SK-N-SH treated with all-trans-retinoic acid at 6 μM for 48 hours (cell line): ENCODE measurements around the gene TSC2.

Source experiments
- ATAC-seq: fragments of 200-7000 bp; cut with Tn5 transposase; 3 replicates; pipeline ENCODE4 v1.9.1; 2020; ENCODE audit warnings: mild to moderate bottlenecking, moderate library complexity
- ARNTL ChIP-seq: fragments of 450-650 bp; formaldehyde crosslinking; IDR thresholded peaks from 2 replicates; pipeline ENCODE4 v1.5.0; 2020; ENCODE audit warnings: low read depth, mild to moderate bottlenecking, moderate library complexity, borderline replicate concordance
- BACH2 ChIP-seq: fragments of 250-450 bp; sonication (Bioruptor Pico); IDR thresholded peaks from 2 replicates; pipeline ENCODE4 v1.9.0; 2021; ENCODE audit warnings: mild to moderate bottlenecking, borderline replicate concordance
- CREB5 ChIP-seq: fragments of 250-450 bp; sonication (Bioruptor Pico); IDR thresholded peaks from 2 replicates; pipeline ENCODE4 v1.5.1; 2020; ENCODE audit warnings: low read depth, mild to moderate bottlenecking, moderate library complexity
- CSDC2 ChIP-seq: fragments of 250-450 bp; sonication (Bioruptor Pico); IDR thresholded peaks from 2 replicates; pipeline ENCODE4 v1.5.0; 2020; ENCODE audit warnings: mild to moderate bottlenecking, moderate library complexity
- CSRNP3 ChIP-seq: fragments of 250-450 bp; sonication (Bioruptor Pico); IDR thresholded peaks from 2 replicates; pipeline ENCODE4 v1.5.1; 2021; ENCODE audit warnings: mild to moderate bottlenecking, moderate library complexity
- ESRRG ChIP-seq: fragments of 250-450 bp; sonication (Bioruptor Pico); IDR thresholded peaks from 2 replicates; pipeline ENCODE4 v1.6.1; 2021; ENCODE audit warnings: mild to moderate bottlenecking
- GLIS3 ChIP-seq: fragments of 250-450 bp; sonication (Bioruptor Pico); IDR thresholded peaks from 2 replicates; pipeline ENCODE4 v1.5.0; 2020; ENCODE audit warnings: mild to moderate bottlenecking, moderate library complexity
- ISL1 ChIP-seq: fragments of 250-450 bp; sonication (Bioruptor Pico); IDR thresholded peaks from 2 replicates; pipeline ENCODE4 v2.1.2; 2022; ENCODE audit warnings: mild to moderate bottlenecking, moderate library complexity
- OSR1 ChIP-seq: fragments of 250-450 bp; sonication (Bioruptor Pico); IDR thresholded peaks from 2 replicates; pipeline ENCODE4 v1.8.0; 2022; ENCODE audit warnings: moderate library complexity, mild to moderate bottlenecking, inconsistent platforms
- PPARA ChIP-seq: fragments of 250-450 bp; sonication (Bioruptor Pico); IDR thresholded peaks from 2 replicates; pipeline ENCODE4 v1.5.0; 2020; ENCODE audit warnings: mild to moderate bottlenecking, borderline replicate concordance
- RARB ChIP-seq: fragments of 250-450 bp; sonication (Bioruptor Pico); IDR thresholded peaks from 2 replicates; pipeline ENCODE4 v1.8.0; 2021; ENCODE audit warnings: mild to moderate bottlenecking, moderate library complexity
- SNAI2 ChIP-seq: fragments of 250-450 bp; sonication (Bioruptor Pico); IDR thresholded peaks from 2 replicates; pipeline ENCODE4 v1.5.0; 2020; ENCODE audit warnings: mild to moderate bottlenecking, moderate library complexity
- TCF4 ChIP-seq: fragments of 250-450 bp; sonication (Bioruptor Pico); IDR thresholded peaks from 2 replicates; pipeline ENCODE4 v1.8.0; 2021; ENCODE audit warnings: mild to moderate bottlenecking, moderate library complexity, borderline replicate concordance
- TOX ChIP-seq: fragments of 250-450 bp; sonication (Bioruptor Pico); IDR thresholded peaks from 2 replicates; pipeline ENCODE4 v1.8.0; 2021; ENCODE audit warnings: mild to moderate bottlenecking, moderate library complexity, borderline replicate concordance
- ZC3H10 ChIP-seq: fragments of 250-450 bp; sonication (Bioruptor Pico); IDR thresholded peaks from 2 replicates; pipeline ENCODE4 v1.5.1; 2021; ENCODE audit warnings: mild to moderate bottlenecking, moderate library complexity
- ZFP3 ChIP-seq: fragments of 250-450 bp; sonication (Bioruptor Pico); IDR thresholded peaks from 2 replicates; pipeline ENCODE4 v1.5.0; 2020; ENCODE audit warnings: mild to moderate bottlenecking, moderate library complexity
- ZFP30 ChIP-seq: fragments of 450-650 bp; formaldehyde crosslinking; IDR thresholded peaks from 2 replicates; pipeline ENCODE4 v1.5.0; 2022; ENCODE audit warnings: mild to moderate bottlenecking, moderate library complexity
- ZNF565 ChIP-seq: fragments of 450-650 bp; formaldehyde crosslinking; conservative IDR thresholded peaks from 2 replicates; pipeline ENCODE4 v1.5.0; 2020; ENCODE audit warnings: low read depth, mild to moderate bottlenecking, moderate library complexity
- ZNF70 ChIP-seq: fragments of 450-650 bp; formaldehyde crosslinking; IDR thresholded peaks from 2 replicates; pipeline ENCODE4 v1.5.0; 2020; ENCODE audit warnings: mild to moderate bottlenecking, moderate library complexity
- ZNF8 ChIP-seq: fragments of 450-650 bp; formaldehyde crosslinking; IDR thresholded peaks from 2 replicates; pipeline ENCODE4 v1.5.0; 2020; ENCODE audit warnings: mild to moderate bottlenecking, moderate library complexity
- TF ChIP-seq, protein P1 (sequence below): fragments of 250-450 bp; sonication (Bioruptor Pico); IDR thresholded peaks from 2 replicates; pipeline ENCODE4 v1.8.0; 2021; ENCODE audit warnings: low read depth, mild to moderate bottlenecking, moderate library complexity, borderline replicate concordance

The TSC2 gene

GRCh38 chr16:2058420-2058819 is 10.6 kb downstream of the TSC2 start:
- no peak for ATAC-seq
- TF ChIP-seq ZFP30 (CRISPR knock-in tag) = no peak

GRCh38 chr16:2058872-2059271 is 11.1 kb downstream of the TSC2 start:
- TF ChIP-seq ISL1 (no peak), ZFP30 (CRISPR knock-in tag) (no peak), ARNTL (CRISPR knock-in tag) (no peak), ZNF8 (CRISPR knock-in tag) (no peak), GLIS3 (CRISPR knock-in tag) (no peak), ZC3H10 (CRISPR knock-in tag) (no peak), PPARA (CRISPR knock-in tag) (no peak), ZNF70 (CRISPR knock-in tag) (no peak)
- TF ChIP-seq, protein P1, sequence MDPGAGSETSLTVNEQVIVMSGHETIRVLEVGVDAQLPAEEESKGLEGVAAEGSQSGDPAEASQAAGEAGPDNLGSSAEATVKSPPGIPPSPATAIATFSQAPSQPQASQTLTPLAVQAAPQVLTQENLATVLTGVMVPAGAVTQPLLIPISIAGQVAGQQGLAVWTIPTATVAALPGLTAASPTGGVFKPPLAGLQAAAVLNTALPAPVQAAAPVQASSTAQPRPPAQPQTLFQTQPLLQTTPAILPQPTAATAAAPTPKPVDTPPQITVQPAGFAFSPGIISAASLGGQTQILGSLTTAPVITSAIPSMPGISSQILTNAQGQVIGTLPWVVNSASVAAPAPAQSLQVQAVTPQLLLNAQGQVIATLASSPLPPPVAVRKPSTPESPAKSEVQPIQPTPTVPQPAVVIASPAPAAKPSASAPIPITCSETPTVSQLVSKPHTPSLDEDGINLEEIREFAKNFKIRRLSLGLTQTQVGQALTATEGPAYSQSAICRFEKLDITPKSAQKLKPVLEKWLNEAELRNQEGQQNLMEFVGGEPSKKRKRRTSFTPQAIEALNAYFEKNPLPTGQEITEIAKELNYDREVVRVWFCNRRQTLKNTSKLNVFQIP (CRISPR knock-in tag) = no peak
- no peak for ATAC-seq

DNA sequence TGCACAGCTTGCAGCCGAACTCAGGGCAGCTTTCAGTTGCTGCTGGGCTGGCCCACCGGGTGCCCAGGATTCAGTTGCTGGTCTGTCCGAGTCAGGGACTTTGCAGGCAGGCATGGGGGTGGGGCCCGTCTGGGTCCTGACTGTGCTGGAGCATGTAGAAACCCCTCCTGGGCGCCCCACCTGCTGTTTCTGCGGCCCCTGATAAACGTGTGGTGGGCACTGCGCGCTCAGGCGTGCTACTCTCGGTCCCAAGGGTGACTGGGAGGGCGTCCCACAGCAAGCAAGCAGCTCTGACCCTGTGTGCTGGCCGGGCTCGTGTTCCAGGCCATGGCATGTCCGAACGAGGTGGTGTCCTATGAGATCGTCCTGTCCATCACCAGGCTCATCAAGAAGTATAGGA is 12.6 kb downstream of the TSC2 start:
- TF ChIP-seq BACH2 (CRISPR knock-in tag) = no peak
- no peak for TF ChIP-seq CSRNP3 (CRISPR knock-in tag)
- no peak for TF ChIP-seq ARNTL (CRISPR knock-in tag)
- no peak for TF ChIP-seq CSDC2 (CRISPR knock-in tag)
- no peak for TF ChIP-seq ZFP30 (CRISPR knock-in tag)
- TF ChIP-seq TCF4 (CRISPR knock-in tag) = no peak
- TF ChIP-seq ZC3H10 (CRISPR knock-in tag) = no peak
- TF ChIP-seq TOX = no peak
- no peak for TF ChIP-seq PPARA (CRISPR knock-in tag)
- no peak for TF ChIP-seq ESRRG
- no peak for ATAC-seq

DNA sequence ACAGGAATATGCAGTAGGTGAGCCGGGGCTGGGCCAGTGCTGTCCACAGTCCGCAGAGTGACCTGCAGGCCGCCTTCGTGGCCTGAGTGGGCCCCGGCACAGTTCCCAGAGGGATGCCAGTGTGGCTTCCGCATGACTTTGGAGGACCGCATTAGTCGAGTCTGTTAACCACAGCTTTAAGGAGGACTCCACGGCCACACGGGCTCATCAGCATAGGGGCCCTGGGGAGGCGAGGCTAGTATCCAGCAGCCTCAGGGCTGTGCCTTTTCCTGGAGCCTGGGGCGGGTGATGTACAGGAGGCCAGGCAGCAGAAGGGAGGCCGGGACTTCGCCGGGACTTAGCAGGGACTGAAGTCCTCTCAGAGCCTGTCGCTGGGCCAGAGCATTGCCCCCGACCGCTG is 13.2 kb downstream of the TSC2 start:
- ATAC-seq = no peak

DNA sequence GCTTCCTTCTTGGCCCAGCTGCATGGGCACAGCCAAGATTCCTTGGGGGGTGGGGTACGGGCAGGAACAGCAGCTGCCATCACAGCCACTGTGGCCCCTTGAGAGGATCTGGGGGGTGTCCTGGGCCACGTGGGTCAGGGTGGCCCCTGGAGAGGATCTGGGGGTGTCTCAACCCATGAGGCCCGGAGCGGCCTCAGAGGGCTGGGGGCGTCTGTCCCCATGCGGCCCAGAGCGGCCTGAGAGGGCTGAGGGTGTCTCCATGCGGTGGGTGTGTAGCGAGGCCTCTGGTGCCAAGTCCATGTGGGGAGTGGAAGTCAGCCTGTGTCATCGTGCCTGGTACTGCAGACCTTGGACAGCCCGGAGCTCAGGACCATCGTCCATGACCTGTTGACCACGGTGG is 13.7 kb downstream of the TSC2 start:
- no peak for TF ChIP-seq CSDC2 (CRISPR knock-in tag)
- no peak for TF ChIP-seq TCF4 (CRISPR knock-in tag)
- no peak for TF ChIP-seq PPARA (CRISPR knock-in tag)
- no peak for TF ChIP-seq ZFP30 (CRISPR knock-in tag)
- TF ChIP-seq RARB (CRISPR knock-in tag) = no peak

More for the DNA sequence above, 13.2 kb downstream of the TSC2 start:
- TF ChIP-seq OSR1 (CRISPR knock-in tag) (no peak), PPARA (CRISPR knock-in tag) (no peak), ARNTL (CRISPR knock-in tag) (no peak), ZNF565 (no peak), ZC3H10 (CRISPR knock-in tag) (no peak), ZFP3 (CRISPR knock-in tag) (no peak)
- TF ChIP-seq, all 23 proteins: peak for 0

GRCh38 chr16:2062801-2063200 is 15.0 kb downstream of the TSC2 start:
- ATAC-seq = no peak
- TF ChIP-seq SNAI2 (CRISPR knock-in tag) (no peak), ARNTL (CRISPR knock-in tag) (no peak), CSRNP3 (CRISPR knock-in tag) (no peak), ZC3H10 (CRISPR knock-in tag) (no peak), BACH2 (CRISPR knock-in tag) (no peak), CREB5 (no peak), ESRRG (no peak), ZNF8 (CRISPR knock-in tag) (no peak)
- TF ChIP-seq, all 23 proteins: peak for 0

More for the DNA sequence above, 13.7 kb downstream of the TSC2 start:
- no peak for ATAC-seq
